ENCODE measurements around the gene PIK3R1. TPM values are rescaled to one million over a fixed set of nuclear protein-coding genes. Genes with fewer than 3 reads are reported as not detected.

The PIK3R1 gene
- total RNA-seq, 1 experiment from 2014 or later = 60.0 TPM

DNA sequence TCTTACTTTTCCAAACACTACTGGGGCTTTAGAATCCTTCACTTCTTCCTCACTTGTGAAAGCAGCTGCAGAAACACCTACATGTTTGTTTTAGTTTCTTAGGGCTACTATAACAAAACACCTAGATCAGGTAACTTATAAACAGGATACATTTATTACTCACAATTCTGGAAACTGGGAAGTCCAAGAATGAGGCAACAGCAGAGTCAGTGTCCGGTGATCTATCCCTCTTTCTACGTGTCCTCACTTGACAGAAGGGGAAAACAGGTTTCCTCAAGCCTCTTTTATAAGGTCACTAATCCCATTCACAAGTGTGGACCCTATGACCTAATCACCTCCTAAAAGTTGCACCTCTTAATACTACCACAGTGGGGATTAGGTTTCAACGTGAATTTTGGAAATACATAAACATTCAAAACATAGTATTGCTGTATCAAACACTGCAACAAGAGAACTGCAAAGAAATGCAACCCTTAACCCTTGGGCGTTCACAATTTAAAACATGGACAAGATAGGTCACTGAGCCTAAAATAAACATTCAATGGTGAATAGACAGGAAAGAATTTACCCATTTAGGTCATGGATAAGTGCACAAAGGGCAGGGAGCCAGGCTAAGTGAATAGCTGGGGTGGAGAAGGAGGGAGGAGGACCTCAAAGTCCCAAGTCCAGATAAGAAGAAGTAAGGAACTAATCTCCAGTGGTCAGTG lies 104.3 kb downstream of the PIK3R1 start:
- in situ Hi-C loops (cut with HindIII; ENCODE audit: low pct_unique_long_range_greater_than_20kb, low sequenced_read_pairs) = loop anchor here (25.0 kb wide), 1 partner anchor 142 kb away; no protein-coding TSS in a partner anchor
- DNase-seq (ENCODE audit: low read depth, low spot score) = no peak

- in situ Hi-C loops (cut with HindIII; ENCODE audit: low pct_unique_long_range_greater_than_20kb, low sequenced_read_pairs) = loop anchor here (25.0 kb wide), 1 partner anchor 142 kb away; no protein-coding TSS in a partner anchor
Observed at GRCh38 chr5:68320413-68320986, 104.9 kb downstream of the PIK3R1 start.

DNA sequence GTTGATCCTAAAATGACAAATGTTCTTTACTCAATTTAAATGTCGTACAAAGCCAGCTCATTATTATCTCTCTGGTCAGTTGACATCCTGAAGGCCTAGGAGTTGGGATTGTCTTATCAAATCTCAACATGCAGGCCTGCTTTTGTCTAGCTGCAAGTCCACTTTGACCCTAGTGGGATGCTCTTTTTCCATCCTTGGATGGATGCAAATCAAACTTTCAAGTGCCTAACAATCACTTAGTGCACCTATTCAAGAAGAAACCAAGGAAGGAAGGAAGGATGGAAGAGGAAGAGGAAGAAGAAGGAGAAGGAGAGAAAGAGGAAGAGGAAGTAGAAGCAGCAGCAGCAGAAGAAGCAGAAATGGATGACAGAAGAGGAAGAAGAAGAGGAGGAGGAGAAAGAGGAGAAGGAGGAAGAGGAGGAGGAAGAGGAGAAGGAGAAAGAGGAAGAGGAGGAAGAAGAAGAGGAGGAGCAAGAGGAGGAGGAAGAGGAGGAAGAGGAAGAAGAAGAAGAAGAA lies 109.6 kb downstream of the PIK3R1 start:
- no peak for DNase-seq (ENCODE audit: low read depth, low spot score)
- in situ Hi-C loops (cut with HindIII; ENCODE audit: low pct_unique_long_range_greater_than_20kb, low sequenced_read_pairs) = no loop called here

More at GRCh38 chr5:68320413-68320986, 104.9 kb downstream of the PIK3R1 start:
- DNase-seq (ENCODE audit: low read depth, low spot score) = no peak

DNA sequence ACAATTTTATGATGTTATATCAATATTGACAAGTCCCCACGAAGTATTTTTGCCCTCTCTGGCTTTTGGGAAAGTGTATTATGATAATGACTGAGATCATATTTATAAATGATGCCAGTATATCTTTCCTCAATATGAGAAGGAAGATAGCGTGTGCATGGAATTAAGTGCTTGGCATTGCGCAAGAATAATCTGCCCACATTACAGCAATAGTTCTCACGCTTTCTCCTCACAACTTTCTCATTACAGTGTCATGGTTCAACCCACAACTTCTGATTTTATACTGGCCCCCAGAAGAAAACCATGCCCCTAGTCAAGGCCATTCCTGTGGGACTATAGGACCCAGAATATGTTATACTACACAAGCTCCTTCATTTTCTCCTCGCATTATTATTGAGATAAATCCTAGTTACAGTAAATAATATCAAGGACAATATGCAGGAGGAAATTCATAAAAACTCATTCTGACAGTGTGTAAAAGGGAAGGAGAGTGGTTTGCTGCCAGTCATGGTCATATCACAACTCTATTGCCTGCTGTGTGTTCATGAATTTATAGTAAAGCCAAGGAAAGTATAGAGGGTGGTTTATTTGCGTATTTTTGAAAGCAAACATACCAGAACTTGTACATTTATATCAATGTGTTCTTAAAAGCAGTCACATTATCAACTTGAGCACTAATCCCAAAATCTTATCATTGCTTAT lies 114.1 kb downstream of the PIK3R1 start:
- in situ Hi-C loops (cut with HindIII; ENCODE audit: low pct_unique_long_range_greater_than_20kb, low sequenced_read_pairs) = no loop called here
- no peak for DNase-seq (ENCODE audit: low read depth, low spot score)

- no peak for DNase-seq (ENCODE audit: low read depth, low spot score)
- in situ Hi-C loops (cut with HindIII; ENCODE audit: low pct_unique_long_range_greater_than_20kb, low sequenced_read_pairs) = no loop called here
Observed at GRCh38 chr5:68330574-68330973, 115.0 kb downstream of the PIK3R1 start.

GRCh38 chr5:68331192-68332079 lies 115.9 kb downstream of the PIK3R1 start:
- no peak for DNase-seq (ENCODE audit: low read depth, low spot score)
- in situ Hi-C loops (cut with HindIII; ENCODE audit: low pct_unique_long_range_greater_than_20kb, low sequenced_read_pairs) = no loop called here

GRCh38 chr5:68332080-68332451 lies 116.5 kb downstream of the PIK3R1 start:
- in situ Hi-C loops (cut with HindIII; ENCODE audit: low pct_unique_long_range_greater_than_20kb, low sequenced_read_pairs) = no loop called here
- DNase-seq (ENCODE audit: low read depth, low spot score) = no peak

GRCh38 chr5:68332556-68332955 lies 117.0 kb downstream of the PIK3R1 start:
- in situ Hi-C loops (cut with HindIII; ENCODE audit: low pct_unique_long_range_greater_than_20kb, low sequenced_read_pairs) = no loop called here
- DNase-seq (ENCODE audit: low read depth, low spot score) = no peak

DNA sequence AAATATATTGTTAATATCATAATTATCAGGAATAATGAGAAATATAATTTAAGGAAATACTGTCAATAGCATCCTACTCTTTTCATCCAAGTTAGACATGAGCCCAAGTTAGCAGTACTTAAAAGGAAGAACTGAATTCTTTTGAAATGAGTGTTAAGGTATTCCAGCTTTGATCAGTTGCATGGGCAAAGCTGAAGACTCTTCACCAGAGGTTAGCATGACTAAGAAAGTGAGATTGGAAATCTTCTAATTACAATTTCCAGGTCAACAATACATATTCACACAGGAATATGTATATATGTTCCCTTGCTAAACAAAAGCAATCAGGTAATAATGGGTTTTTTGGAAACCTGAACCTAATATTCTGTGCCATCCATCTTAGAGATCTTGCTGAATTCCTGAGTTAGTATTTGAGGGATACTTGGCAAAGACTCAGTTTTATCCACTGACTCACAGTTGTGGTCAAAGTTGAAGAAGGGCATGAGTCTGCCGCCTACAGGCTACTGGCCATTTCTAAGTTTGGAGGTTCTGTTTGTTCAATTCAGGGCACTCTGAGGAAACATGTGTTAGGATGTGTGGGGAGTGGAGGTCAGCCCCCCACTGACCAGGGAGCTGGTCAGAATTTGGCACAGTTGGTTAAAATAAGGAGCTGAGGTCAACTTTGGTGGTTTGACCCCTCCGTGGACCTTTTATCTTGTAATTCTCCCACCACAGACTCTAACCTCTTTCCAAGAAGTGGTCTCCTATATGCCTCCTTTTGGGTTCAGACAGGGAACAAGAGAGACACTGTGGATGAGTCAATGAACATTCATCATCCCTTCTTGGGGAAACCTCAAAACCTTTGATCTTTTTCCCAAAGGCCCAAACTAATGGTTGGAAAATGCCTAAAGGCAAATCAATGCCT lies 118.3 kb downstream of the PIK3R1 start:
- DNase-seq (ENCODE audit: low read depth, low spot score) = peak; percentile 50
- in situ Hi-C loops (cut with HindIII; ENCODE audit: low pct_unique_long_range_greater_than_20kb, low sequenced_read_pairs) = no loop called here

GRCh38 chr5:68334553-68334886 lies 119.0 kb downstream of the PIK3R1 start:
- in situ Hi-C loops (cut with HindIII; ENCODE audit: low pct_unique_long_range_greater_than_20kb, low sequenced_read_pairs) = no loop called here
- no peak for DNase-seq (ENCODE audit: low read depth, low spot score)

GRCh38 chr5:68335075-68335474 lies 119.5 kb downstream of the PIK3R1 start:
- no peak for DNase-seq (ENCODE audit: low read depth, low spot score)
- in situ Hi-C loops (cut with HindIII; ENCODE audit: low pct_unique_long_range_greater_than_20kb, low sequenced_read_pairs) = no loop called here

DNA sequence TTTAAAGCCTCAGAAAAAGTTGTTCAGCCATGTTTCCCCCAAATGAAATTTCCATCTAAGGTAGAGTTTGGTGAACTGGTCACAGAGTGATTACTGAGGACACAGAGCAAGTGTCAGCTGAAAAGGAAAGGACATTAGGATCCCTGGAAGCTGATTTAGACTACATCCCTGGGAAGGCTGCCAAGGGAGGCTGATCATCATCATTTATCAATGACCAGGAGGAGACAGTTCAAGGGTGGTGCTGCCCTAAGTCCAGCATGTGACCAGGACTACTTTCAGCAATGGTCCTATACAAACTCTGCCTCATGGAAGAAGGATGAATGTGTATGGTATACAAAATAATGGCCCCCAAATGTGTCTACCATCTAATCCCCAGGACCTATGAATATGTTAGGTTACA lies 120.6 kb downstream of the PIK3R1 start:
- in situ Hi-C loops (cut with HindIII; ENCODE audit: low pct_unique_long_range_greater_than_20kb, low sequenced_read_pairs) = no loop called here
- DNase-seq (ENCODE audit: low read depth, low spot score) = no peak

GRCh38 chr5:68337235-68337634 lies 121.7 kb downstream of the PIK3R1 start:
- in situ Hi-C loops (cut with HindIII; ENCODE audit: low pct_unique_long_range_greater_than_20kb, low sequenced_read_pairs) = no loop called here
- no peak for DNase-seq (ENCODE audit: low read depth, low spot score)

DNA sequence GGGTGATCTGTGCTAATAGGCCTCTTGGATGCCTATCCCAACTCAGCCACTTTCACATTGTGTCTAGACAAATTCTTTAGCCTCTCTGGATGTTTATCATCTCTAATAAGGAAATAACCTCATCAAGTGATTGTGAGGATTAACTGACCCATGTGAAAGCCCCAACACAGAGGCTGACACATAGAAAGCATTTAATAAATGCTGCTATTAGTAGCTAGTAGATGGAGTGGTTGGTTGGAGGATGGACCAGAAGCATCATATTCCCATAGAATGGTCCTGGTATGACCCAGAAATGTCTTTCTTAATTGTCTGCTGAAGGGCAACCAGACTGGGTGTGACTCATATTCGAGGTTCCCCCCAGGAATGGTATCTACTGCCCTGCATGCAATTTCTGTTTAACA lies 124.4 kb downstream of the PIK3R1 start:
- in situ Hi-C loops (cut with HindIII; ENCODE audit: low pct_unique_long_range_greater_than_20kb, low sequenced_read_pairs) = no loop called here
- DNase-seq (ENCODE audit: low read depth, low spot score) = no peak

DNA sequence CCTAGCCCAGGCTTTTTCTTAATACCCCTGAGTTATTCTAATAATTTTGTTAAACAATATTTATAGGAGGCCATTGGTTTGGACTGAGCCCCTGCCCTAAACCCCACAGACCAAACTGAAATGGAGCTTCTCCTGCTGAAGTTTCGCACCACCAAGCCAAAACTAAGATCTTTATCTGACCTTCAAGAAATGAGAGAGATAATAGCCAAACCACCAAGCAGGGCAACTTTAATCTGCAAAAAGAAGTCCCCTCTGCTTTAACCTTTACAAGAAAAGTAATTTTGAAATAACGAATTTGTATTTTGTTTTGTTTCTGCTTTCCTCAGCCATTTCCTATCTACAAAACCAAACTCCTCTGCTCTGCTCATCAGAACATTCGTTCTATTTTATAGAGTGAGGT lies 125.5 kb downstream of the PIK3R1 start:
- in situ Hi-C loops (cut with HindIII; ENCODE audit: low pct_unique_long_range_greater_than_20kb, low sequenced_read_pairs) = no loop called here
- DNase-seq (ENCODE audit: low read depth, low spot score) = no peak

DNA sequence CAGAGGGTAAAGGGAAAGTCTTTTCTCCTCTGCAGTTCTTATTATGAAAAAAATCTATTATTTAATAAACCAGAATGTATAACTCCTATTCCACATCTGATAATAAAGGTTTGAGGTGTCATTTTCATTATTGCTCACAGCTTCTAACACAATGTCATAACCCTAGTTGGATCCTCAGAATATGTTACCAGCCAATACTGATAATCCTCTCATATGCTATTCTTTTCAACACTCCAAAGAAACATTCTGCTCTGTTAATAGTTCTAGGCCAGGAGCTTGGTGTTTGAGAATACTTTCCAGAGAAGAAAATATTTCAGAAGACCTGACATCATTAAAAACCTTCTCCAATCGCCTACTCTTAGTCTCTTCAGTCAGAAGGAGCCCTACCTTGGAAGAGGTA lies 127.1 kb downstream of the PIK3R1 start:
- in situ Hi-C loops (cut with HindIII; ENCODE audit: low pct_unique_long_range_greater_than_20kb, low sequenced_read_pairs) = no loop called here
- no peak for DNase-seq (ENCODE audit: low read depth, low spot score)

GRCh38 chr5:68343421-68343826 lies 127.9 kb downstream of the PIK3R1 start:
- in situ Hi-C loops (cut with HindIII; ENCODE audit: low pct_unique_long_range_greater_than_20kb, low sequenced_read_pairs) = no loop called here
- DNase-seq (ENCODE audit: low read depth, low spot score) = no peak
